WTC11 (cell line): Measurements from ENCODE around the gene GID8.
A peak's percentile ranks its signal among the peaks of the same experiment; 100 is the strongest.

ENCODE experiments used
- GABPB1 ChIP-seq: sonication (generic); formaldehyde crosslinking; IDR thresholded peaks from 2 replicates; pipeline ENCODE4 v1.8.1; 2023; ENCODE audit warnings: mild to moderate bottlenecking, missing genetic modification reagents
- MXD4 ChIP-seq: fragments of 250-450 bp; sonication (Bioruptor Pico); IDR thresholded peaks from 2 replicates; pipeline ENCODE4 v1.8.0; 2021; ENCODE audit warnings: mild to moderate bottlenecking, moderate library complexity, borderline replicate concordance
- NFYB ChIP-seq: sonication (generic); formaldehyde crosslinking; conservative IDR thresholded peaks from 2 replicates; pipeline ENCODE4 v1.8.0; 2022; ENCODE audit warnings: low read depth, missing genetic modification reagents
- SP1 ChIP-seq: sonication (generic); formaldehyde crosslinking; conservative IDR thresholded peaks from 2 replicates; pipeline ENCODE4 v1.8.1; 2022; ENCODE audit warnings: missing genetic modification reagents
- TF ChIP-seq, protein P1 (sequence below): sonication (generic); formaldehyde crosslinking; IDR thresholded peaks from 2 replicates; pipeline ENCODE4 v1.8.1; 2023; ENCODE audit warnings: mild to moderate bottlenecking, missing genetic modification reagents, moderate library complexity
- TF ChIP-seq, protein P2 (sequence below): fragments of 250-450 bp; sonication (Bioruptor Pico); IDR thresholded peaks from 2 replicates; pipeline ENCODE4 v2.1.2; 2022; ENCODE audit warnings: mild to moderate bottlenecking, moderate library complexity
- TF ChIP-seq, protein P3 (sequence below): fragments of 200-600 bp; IDR thresholded peaks from 2 replicates; pipeline ENCODE4 v1.8.0; 2022; ENCODE audit warnings: antibody characterized with exemption
- TF ChIP-seq, protein P4 (sequence below): sonication (generic); formaldehyde crosslinking; IDR thresholded peaks from 2 replicates; pipeline ENCODE4 v1.8.1; 2023; ENCODE audit warnings: mild to moderate bottlenecking, missing genetic modification reagents, moderate library complexity
- TF ChIP-seq, protein P5 (sequence below): sonication (generic); formaldehyde crosslinking; IDR thresholded peaks from 2 replicates; pipeline ENCODE4 v1.8.0; 2022; ENCODE audit warnings: mild to moderate bottlenecking, missing genetic modification reagents

DNA sequence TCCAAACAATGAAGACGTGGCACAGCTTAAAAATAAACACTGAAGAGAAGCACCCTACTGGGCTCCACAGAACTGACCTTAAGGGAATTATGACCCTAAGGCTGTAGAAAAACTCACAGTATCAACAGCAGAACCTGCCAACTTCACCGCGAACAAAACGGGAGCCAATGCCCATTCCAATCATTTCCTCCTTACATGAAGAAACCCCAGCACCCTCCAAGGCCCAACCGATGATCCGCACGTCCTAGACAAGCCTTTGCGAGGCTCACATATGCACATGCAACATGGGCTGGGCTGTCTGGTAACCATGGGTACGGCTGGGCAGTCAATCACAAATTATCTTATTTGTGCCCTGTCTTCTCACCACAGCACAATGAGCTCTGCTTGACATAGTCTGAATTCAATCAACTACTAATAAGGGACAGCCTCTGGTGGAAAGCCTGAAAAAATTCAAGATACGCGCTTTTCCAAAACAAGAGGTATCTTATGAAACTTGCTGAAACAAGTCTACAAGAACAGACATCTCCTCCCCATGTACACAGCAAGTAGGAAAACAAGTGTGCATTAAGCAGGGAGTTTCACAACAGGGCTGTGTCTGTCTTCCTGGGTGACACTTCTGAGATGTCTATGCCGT lies 13.4 kb upstream of the GID8 start:
- TF ChIP-seq, protein P1, sequence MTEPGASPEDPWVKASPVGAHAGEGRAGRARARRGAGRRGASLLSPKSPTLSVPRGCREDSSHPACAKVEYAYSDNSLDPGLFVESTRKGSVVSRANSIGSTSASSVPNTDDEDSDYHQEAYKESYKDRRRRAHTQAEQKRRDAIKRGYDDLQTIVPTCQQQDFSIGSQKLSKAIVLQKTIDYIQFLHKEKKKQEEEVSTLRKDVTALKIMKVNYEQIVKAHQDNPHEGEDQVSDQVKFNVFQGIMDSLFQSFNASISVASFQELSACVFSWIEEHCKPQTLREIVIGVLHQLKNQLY (CRISPR knock-in tag): no peak
- TF ChIP-seq MXD4 (CRISPR knock-in tag): no peak
- no peak for TF ChIP-seq SP1 (CRISPR knock-in tag)
- TF ChIP-seq, protein P2, sequence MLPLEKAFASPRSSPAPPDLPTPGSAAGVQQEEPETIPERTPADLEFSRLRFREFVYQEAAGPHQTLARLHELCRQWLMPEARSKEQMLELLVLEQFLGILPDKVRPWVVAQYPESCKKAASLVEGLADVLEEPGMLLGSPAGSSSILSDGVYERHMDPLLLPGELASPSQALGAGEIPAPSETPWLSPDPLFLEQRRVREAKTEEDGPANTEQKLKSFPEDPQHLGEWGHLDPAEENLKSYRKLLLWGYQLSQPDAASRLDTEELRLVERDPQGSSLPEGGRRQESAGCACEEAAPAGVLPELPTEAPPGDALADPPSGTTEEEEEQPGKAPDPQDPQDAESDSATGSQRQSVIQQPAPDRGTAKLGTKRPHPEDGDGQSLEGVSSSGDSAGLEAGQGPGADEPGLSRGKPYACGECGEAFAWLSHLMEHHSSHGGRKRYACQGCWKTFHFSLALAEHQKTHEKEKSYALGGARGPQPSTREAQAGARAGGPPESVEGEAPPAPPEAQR: no peak
- TF ChIP-seq, protein P3, sequence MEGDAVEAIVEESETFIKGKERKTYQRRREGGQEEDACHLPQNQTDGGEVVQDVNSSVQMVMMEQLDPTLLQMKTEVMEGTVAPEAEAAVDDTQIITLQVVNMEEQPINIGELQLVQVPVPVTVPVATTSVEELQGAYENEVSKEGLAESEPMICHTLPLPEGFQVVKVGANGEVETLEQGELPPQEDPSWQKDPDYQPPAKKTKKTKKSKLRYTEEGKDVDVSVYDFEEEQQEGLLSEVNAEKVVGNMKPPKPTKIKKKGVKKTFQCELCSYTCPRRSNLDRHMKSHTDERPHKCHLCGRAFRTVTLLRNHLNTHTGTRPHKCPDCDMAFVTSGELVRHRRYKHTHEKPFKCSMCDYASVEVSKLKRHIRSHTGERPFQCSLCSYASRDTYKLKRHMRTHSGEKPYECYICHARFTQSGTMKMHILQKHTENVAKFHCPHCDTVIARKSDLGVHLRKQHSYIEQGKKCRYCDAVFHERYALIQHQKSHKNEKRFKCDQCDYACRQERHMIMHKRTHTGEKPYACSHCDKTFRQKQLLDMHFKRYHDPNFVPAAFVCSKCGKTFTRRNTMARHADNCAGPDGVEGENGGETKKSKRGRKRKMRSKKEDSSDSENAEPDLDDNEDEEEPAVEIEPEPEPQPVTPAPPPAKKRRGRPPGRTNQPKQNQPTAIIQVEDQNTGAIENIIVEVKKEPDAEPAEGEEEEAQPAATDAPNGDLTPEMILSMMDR: no peak
- TF ChIP-seq NFYB (CRISPR knock-in tag): no peak
- TF ChIP-seq GABPB1 (CRISPR knock-in tag): peak; percentile 45
- TF ChIP-seq, protein P4, sequence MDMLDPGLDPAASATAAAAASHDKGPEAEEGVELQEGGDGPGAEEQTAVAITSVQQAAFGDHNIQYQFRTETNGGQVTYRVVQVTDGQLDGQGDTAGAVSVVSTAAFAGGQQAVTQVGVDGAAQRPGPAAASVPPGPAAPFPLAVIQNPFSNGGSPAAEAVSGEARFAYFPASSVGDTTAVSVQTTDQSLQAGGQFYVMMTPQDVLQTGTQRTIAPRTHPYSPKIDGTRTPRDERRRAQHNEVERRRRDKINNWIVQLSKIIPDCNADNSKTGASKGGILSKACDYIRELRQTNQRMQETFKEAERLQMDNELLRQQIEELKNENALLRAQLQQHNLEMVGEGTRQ (CRISPR knock-in tag): no peak
- TF ChIP-seq, protein P5, sequence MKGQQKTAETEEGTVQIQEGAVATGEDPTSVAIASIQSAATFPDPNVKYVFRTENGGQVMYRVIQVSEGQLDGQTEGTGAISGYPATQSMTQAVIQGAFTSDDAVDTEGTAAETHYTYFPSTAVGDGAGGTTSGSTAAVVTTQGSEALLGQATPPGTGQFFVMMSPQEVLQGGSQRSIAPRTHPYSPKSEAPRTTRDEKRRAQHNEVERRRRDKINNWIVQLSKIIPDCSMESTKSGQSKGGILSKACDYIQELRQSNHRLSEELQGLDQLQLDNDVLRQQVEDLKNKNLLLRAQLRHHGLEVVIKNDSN (CRISPR knock-in tag): no peak
